Frontal cortex (tissue), 4 donors: ENCODE measurements around the gene RNF43. TPM values are rescaled to one million over a fixed set of nuclear protein-coding genes. Genes with fewer than 3 reads are reported as not detected.

ENCODE experiments used
- DNase-seq, 2 donors: peaks; one replicate each; pipeline ENCODE4 v3.0.0; 2012; ENCODE audit warnings: low spot score in 2 of 2
- FAIRE-seq: peaks from 2 replicates; lab custom pipeline; 2012; peaks lifted over from hg19 to GRCh38; lab: Jason Lieb, UNC
- total RNA-seq: library from RNA; depleted of rRNA; stranded (reverse); fragments of >200 nt; gene quantifications from one replicate; pipeline ENCODE4 v1.2.3, GENCODE V29; 2014
- donor health status: control.
- donor health status: control.
- donor health status: control.

RNF43 gene
- 0.41 TPM for total RNA-seq

DNA sequence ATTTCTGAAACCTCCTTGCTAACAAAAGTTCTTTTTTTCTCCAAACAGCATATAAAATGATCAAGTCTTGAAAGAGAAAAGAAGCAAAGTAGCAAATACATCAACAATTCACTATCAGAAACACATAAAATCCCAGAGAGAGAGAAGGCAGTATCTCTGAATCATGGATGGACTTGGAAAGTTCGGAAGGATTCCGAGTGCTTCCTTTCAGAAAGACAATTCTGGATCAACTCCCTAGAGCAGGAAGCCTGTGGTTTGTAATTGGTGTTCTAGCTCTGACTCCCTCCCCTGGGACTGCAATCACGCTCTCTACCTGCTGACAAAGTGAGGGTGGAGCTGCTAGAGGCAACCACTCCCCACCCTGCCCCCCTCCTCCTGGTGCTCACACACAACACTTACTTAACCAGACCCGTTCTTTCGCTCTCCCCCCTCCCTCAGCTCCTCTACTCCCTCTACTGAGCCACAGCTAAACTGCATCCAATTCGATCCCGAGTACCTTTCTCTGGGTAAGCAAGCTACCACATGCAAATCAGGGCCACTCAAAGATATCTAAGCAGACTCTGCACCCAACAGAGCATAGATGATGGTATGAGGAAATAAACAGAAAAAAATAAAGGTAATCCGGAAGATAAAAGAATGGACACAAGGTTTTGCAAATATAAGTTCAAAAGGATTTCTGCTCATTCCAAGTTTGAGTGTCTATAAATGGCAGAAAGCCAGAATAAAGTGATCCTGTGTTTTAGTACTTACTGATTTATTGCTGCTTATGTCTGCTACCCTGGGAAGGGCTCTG, at the start of gene RNF43:
Gene RNF43 (minus strand): TSS at position 235 of the 793 bp plus-strand sequence. CDS start 1,957 bp downstream, outside the sequence.
- DNase-seq (peak; percentile 37 to 82), FAIRE-seq (no peak)

DNA sequence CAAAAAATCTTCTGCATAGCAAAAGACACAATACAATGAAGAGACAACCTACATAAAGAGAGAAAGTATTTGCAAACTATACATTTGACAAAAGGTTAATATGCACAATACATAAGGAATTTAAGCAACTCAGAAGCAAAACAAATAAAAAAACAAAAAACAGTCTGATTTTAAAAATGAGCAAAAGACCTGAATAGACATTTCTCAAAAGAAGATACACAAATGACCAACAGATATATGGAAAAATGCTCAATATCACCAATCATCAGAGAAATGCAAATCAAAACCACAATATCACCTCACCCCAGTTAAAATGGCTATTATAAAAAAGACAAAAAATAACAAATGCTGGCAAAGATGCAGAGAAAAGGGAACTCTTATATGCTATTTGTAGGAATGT, 38.2 kb upstream of the RNF43 start:
- FAIRE-seq (no peak), DNase-seq (no peak)

DNA sequence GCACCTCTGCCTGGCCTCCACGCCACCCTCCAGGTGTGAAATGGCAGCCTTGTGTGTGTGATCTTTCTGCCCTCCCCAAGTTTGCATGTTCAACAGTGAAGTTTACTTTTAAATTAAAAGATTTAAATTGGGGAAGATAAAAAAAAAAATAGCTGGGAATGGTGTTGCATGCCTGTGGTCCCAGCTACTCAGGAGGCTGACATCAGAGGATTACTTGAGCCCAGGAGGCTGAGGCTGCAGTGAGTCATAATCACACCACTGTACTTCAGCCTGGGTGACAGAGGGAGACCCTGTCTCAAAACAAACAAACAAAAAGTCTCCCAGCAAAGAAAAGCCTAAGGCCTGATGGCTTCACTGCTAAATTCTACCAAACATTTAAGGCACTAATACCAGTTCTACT, 35.4 kb upstream of the RNF43 start:
- DNase-seq, result no peak
- FAIRE-seq, result no peak

- FAIRE-seq, result no peak
- peak in 1 of 2 donors; percentile 23 for DNase-seq
Measured at GRCh38 chr17:58447039-58447975, 30.0 kb upstream of the RNF43 start.

- no peak for FAIRE-seq
- no peak for DNase-seq
Measured at GRCh38 chr17:58446086-58446485, 28.8 kb upstream of the RNF43 start.

- FAIRE-seq (no peak), DNase-seq (no peak)
Measured at GRCh38 chr17:58436805-58437239, 19.5 kb upstream of the RNF43 start.

DNA sequence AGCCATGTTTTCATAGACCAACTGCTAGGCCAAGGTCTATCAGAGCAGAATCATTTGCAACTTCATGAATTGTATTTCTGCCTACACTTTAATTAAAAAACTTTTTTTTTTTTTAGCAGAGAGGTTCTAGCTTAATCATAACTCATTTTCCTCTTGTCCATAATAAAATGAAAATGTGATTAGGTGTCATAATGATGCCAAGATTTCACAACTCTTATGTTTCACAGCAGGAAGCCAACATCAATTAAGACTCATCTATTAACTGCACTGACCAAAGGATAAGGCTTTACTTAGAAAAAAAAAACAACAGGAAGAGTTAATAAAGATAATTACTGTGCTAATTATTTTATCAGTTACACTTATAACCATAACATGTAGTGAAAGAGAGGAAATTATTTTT, 18.9 kb upstream of the RNF43 start:
- DNase-seq (no peak), FAIRE-seq (no peak)

- FAIRE-seq, result no peak
- no peak for DNase-seq
Measured at GRCh38 chr17:58432806-58433573, 15.7 kb upstream of the RNF43 start.

GRCh38 chr17:58427807-58428206, 10.5 kb upstream of the RNF43 start:
- no peak for DNase-seq
- no peak for FAIRE-seq

DNA sequence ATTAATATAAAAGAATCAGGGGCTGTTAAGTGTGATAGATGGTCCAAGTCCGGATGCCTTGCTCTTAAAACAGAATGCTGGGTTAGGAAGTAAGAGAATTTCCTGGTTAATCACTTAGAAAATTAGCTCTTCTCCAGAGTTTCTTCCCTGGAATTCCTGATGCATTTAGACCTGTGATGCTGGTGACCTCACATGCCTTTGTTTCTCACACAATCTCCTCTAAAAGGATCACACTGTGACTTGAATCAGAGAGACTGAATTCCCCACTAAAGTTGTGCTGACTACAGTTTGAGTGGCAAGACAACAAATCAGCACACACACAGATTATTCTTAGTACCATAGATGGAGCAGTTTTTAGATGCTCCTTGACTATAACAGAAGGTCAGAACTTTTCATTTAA, 4.4 kb upstream of the RNF43 start:
- DNase-seq, result no peak
- no peak for FAIRE-seq

GRCh38 chr17:58420827-58421226, 3.5 kb upstream of the RNF43 start:
- DNase-seq (no peak), FAIRE-seq (no peak)

GRCh38 chr17:58416937-58417299, 416 bp downstream of the RNF43 start:
- DNase-seq (no peak), FAIRE-seq (no peak)

GRCh38 chr17:58416396-58416795, 938 bp downstream of the RNF43 start:
- FAIRE-seq (no peak), DNase-seq (no peak)

- FAIRE-seq (no peak), DNase-seq (no peak)
Measured at GRCh38 chr17:58415371-58416055, 1.8 kb downstream of the RNF43 start.

- no peak for DNase-seq
Measured at GRCh38 chr17:58414596-58414997, 2.7 kb downstream of the RNF43 start.

DNA sequence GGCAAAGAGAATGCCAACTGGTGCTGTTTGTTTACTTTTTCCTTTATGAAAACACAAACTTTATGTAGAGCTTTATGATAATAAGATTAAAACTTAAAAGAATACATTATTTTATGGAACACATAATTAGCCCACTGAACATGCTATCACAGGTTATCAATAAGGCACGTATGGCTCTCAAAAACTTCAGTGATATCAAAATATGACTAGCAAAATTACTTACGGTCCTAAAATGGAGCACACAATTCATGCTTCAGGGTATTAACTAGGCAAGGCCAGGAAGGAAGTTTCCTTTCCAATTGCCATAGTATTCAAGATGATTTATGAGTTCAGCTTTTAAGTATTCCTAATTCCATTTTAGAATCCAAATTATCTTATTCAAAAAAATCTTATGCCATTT, 3.6 kb downstream of the RNF43 start:
- DNase-seq (no peak), FAIRE-seq (no peak)

More at GRCh38 chr17:58414596-58414997, 2.7 kb downstream of the RNF43 start:
- FAIRE-seq, result no peak

- FAIRE-seq (no peak), DNase-seq (no peak)
Measured at GRCh38 chr17:58412961-58413586, 4.3 kb downstream of the RNF43 start.

GRCh38 chr17:58412064-58412703, 5.2 kb downstream of the RNF43 start:
- FAIRE-seq (no peak), DNase-seq (no peak)
